ENCODE data around the gene BOD1L1. TPM values are rescaled to one million over a fixed set of nuclear protein-coding genes. Genes with fewer than 3 reads are reported as not detected.
A peak's percentile ranks its signal among the peaks of the same experiment; 100 is the strongest.

BOD1L1 gene
- total RNA-seq = 26.5 and 34.3 TPM in 2 replicates
- polyA plus RNA-seq = 18.2 and 20.1 TPM in 2 replicates
- polyA plus RNA-seq (2012) = 14.0 and 18.3 TPM in 2 replicates
- 6.3 and 9.6 TPM in 2 replicates for polyA minus RNA-seq (ENCODE audit: low replicate concordance)

DNA sequence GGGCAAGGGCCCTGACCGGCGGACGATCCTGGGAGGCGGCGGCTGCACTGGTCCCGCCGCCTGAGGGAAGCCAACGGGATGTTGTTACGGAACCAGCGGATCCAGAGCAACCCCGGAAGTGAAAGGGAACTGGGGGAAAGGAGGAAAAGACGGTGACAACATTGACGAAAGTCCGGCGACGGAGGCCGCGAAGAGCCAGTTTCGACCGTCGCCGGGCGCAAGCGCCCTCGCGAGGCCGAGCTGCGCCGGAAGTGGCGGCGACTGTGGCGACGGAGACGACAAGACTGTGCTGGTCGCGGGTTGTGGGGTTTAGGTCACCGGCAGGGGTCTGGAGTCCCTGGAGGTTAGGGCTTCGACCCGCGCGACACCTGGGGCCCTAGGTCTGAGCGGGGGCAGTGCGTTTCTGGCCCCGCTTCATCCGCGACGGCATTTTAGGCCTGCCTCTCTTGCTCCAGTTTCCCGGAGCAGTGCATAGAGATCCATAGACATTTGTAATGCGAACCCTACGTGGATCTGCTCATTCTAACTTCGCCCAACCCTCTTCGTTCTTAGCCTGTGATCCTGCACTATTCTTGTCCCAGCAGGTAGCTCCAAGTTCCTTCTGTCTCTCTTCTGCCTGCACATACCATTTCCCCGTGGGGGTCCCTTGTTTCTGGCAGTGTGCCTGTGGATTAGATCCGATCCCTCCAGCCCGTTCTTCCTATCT is at the start of gene BOD1L1:
BOD1L1 (minus strand) TSS at position 120 of the 706 bp plus-strand sequence. CDS start 138 bp downstream, outside the sequence.
- Histone ChIP-seq H3K79me2 (ENCODE audit: control insufficient read depth, insufficient read depth, low read length) (peaks cover 39% of the 10 kb centered on the region), H3K4me2 (ENCODE audit: extremely low read depth, insufficient read depth, low read length) (peak within 1 kb of the TSS; percentile 97)

DNA sequence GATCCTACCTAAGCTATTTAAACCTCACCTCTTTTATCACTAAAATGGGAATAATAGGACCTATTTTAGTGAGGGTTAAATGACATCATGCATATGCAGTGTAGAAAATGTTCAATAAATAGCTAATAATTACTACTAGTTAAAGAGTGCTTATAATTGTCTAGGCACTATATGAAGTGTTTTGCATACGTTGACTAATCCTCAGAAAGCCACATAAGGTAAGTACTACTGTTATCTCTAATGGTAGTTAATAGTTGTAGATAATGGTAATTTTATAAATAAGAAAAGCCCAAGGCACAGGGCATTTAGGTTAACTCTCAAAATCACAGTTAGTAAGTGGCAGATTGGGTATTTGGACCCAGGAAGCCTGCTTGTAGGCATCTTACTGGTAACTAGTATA is 47.4 kb upstream of the BOD1L1 start:
- no peaks in the 10 kb centered on the region for H3K4me1 ChIP-seq (ENCODE audit: control insufficient read depth, extremely low read depth, insufficient read depth, low read length)
- H2AFZ ChIP-seq (ENCODE audit: low read length) = no peak overlapping the region
- H3K4me3 ChIP-seq (replicated peaks in 1 of 4; ENCODE audit: control extremely low read depth in 1 of 4, insufficient read depth in 1 of 4, low read depth in 3 of 4, low read length in 4 of 4) = no peak overlapping the region
- H3K9me3 ChIP-seq (ENCODE audit: control insufficient read depth, insufficient read depth, low read depth, low read length) = no peaks in the 10 kb centered on the region
- no peak for TF ChIP-seq EZH2 (IDR thresholded peaks at IDR 0.05; ENCODE audit: low read length, missing control alignments)
- TF ChIP-seq, protein P1, sequence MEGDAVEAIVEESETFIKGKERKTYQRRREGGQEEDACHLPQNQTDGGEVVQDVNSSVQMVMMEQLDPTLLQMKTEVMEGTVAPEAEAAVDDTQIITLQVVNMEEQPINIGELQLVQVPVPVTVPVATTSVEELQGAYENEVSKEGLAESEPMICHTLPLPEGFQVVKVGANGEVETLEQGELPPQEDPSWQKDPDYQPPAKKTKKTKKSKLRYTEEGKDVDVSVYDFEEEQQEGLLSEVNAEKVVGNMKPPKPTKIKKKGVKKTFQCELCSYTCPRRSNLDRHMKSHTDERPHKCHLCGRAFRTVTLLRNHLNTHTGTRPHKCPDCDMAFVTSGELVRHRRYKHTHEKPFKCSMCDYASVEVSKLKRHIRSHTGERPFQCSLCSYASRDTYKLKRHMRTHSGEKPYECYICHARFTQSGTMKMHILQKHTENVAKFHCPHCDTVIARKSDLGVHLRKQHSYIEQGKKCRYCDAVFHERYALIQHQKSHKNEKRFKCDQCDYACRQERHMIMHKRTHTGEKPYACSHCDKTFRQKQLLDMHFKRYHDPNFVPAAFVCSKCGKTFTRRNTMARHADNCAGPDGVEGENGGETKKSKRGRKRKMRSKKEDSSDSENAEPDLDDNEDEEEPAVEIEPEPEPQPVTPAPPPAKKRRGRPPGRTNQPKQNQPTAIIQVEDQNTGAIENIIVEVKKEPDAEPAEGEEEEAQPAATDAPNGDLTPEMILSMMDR (conservative IDR thresholded peaks at IDR 0.05 in 1 of 2, IDR thresholded peaks at IDR 0.05 in 1 of 2; ENCODE audit: low read depth in 1 of 2, low read length in 2 of 2) = no peak
- H3K36me3 ChIP-seq (ENCODE audit: control insufficient read depth, insufficient read depth, low read length) = no peaks in the 10 kb centered on the region
- H4K20me1 ChIP-seq (ENCODE audit: control insufficient read depth, extremely low read depth, insufficient read depth, low read length) = no peaks in the 10 kb centered on the region
- no peak overlapping the region for H3K4me2 ChIP-seq (ENCODE audit: extremely low read depth, insufficient read depth, low read length)
- H3K27ac ChIP-seq (ENCODE audit: insufficient read depth, low read length) = no peak overlapping the region
- no peaks in the 10 kb centered on the region for H3K27me3 ChIP-seq (ENCODE audit: control insufficient read depth, insufficient read depth, low read length)
- no peak overlapping the region for H3K9ac ChIP-seq (ENCODE audit: insufficient read depth, low read length)
- no peaks in the 10 kb centered on the region for H3K79me2 ChIP-seq (ENCODE audit: control insufficient read depth, insufficient read depth, low read length)
- no peak for DNase-seq (ENCODE audit: low read depth in 2 of 2)

More for the DNA sequence above, at the start of gene BOD1L1:
- Histone ChIP-seq H4K20me1 (ENCODE audit: control insufficient read depth, extremely low read depth, insufficient read depth, low read length) (no peaks in the 10 kb centered on the region), H3K36me3 (ENCODE audit: control insufficient read depth, insufficient read depth, low read length) (no peaks in the 10 kb centered on the region), H3K9ac (ENCODE audit: insufficient read depth, low read length) (peak within 1 kb of the TSS; percentile 94), H3K4me1 (ENCODE audit: control insufficient read depth, extremely low read depth, insufficient read depth, low read length) (peaks cover 2% of the 10 kb centered on the region), H2AFZ (ENCODE audit: low read length) (peak within 1 kb of the TSS; percentile 93), H3K4me3 (replicated peaks in 1 of 4; ENCODE audit: control extremely low read depth in 1 of 4, insufficient read depth in 1 of 4, low read depth in 3 of 4, low read length in 4 of 4) (peak within 1 kb of the TSS; percentile 83 to 100 (median 94)), H3K27me3 (ENCODE audit: control insufficient read depth, insufficient read depth, low read length) (no peaks in the 10 kb centered on the region), H3K27ac (ENCODE audit: insufficient read depth, low read length) (peak within 1 kb of the TSS; percentile 91), H3K9me3 (ENCODE audit: control insufficient read depth, insufficient read depth, low read depth, low read length) (no peaks in the 10 kb centered on the region)
- TF ChIP-seq EZH2 (IDR thresholded peaks at IDR 0.05; ENCODE audit: low read length, missing control alignments) = no peak
- TF ChIP-seq, protein P1 (conservative IDR thresholded peaks at IDR 0.05 in 1 of 2, IDR thresholded peaks at IDR 0.05 in 1 of 2; ENCODE audit: low read depth in 1 of 2, low read length in 2 of 2) = peak; percentile 36 to 57
- peak; percentile 91 to 95 for DNase-seq (ENCODE audit: low read depth in 2 of 2)

DNA sequence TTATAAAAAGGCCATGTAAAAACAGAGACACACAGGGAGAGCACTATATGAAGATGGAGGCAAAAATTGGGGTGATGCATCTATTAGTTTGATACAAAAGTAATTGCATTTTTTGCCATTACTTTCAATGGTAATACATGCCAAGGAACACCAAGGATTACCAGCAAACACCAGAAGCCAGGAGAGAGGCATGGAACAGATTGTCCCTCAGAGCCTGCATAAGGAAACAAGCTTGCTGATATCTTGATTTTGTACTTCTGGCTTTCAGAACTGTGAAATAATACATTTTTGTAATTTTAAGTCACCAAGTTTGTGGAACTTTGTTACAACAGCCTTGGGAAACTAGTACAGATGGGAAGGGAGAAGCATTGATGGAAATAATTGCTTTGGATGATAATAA is 45.6 kb upstream of the BOD1L1 start:
- Histone ChIP-seq H3K27me3 (ENCODE audit: control insufficient read depth, insufficient read depth, low read length) (no peaks in the 10 kb centered on the region), H3K9ac (ENCODE audit: insufficient read depth, low read length) (no peak overlapping the region), H2AFZ (ENCODE audit: low read length) (no peak overlapping the region), H3K4me3 (replicated peaks in 1 of 4; ENCODE audit: control extremely low read depth in 1 of 4, insufficient read depth in 1 of 4, low read depth in 3 of 4, low read length in 4 of 4) (no peak overlapping the region), H3K27ac (ENCODE audit: insufficient read depth, low read length) (no peak overlapping the region), H3K4me1 (ENCODE audit: control insufficient read depth, extremely low read depth, insufficient read depth, low read length) (no peaks in the 10 kb centered on the region), H3K79me2 (ENCODE audit: control insufficient read depth, insufficient read depth, low read length) (no peaks in the 10 kb centered on the region), H4K20me1 (ENCODE audit: control insufficient read depth, extremely low read depth, insufficient read depth, low read length) (no peaks in the 10 kb centered on the region), H3K4me2 (ENCODE audit: extremely low read depth, insufficient read depth, low read length) (no peak overlapping the region), H3K9me3 (ENCODE audit: control insufficient read depth, insufficient read depth, low read depth, low read length) (no peaks in the 10 kb centered on the region), H3K36me3 (ENCODE audit: control insufficient read depth, insufficient read depth, low read length) (no peaks in the 10 kb centered on the region)
- no peak for DNase-seq (ENCODE audit: low read depth in 2 of 2)
- TF ChIP-seq, protein P1 (conservative IDR thresholded peaks at IDR 0.05 in 1 of 2, IDR thresholded peaks at IDR 0.05 in 1 of 2; ENCODE audit: low read depth in 1 of 2, low read length in 2 of 2) = no peak
- no peak for TF ChIP-seq EZH2 (IDR thresholded peaks at IDR 0.05; ENCODE audit: low read length, missing control alignments)
